PFSK-1 (cell line): Measurements from ENCODE around the gene SAFB.

Experiments used
- FOXP2 ChIP-seq: optimal IDR thresholded peaks from 2 replicates; pipeline ENCODE3; 2011; ENCODE audit warnings: borderline replicate concordance, control low read depth, inconsistent platforms; ENCODE audit not compliant: insufficient read depth; ENCODE audit errors: extremely low read length, extremely low read depth
- POLR2AphosphoS5 ChIP-seq: IDR thresholded peaks from 2 replicates; pipeline ENCODE4 v1.6.1; 2012; ENCODE audit warnings: low read depth, mild to moderate bottlenecking, control low read depth, low read length, moderate library complexity
- SIN3A ChIP-seq: IDR thresholded peaks from 2 replicates; pipeline ENCODE4 v1.6.1; 2012; ENCODE audit warnings: mild to moderate bottlenecking, low read length, moderate library complexity, borderline replicate concordance; ENCODE audit not compliant: insufficient read depth
- TAF1 ChIP-seq: IDR thresholded peaks from 2 replicates; pipeline ENCODE4 v1.6.1; 2012; ENCODE audit warnings: low read length, control low read depth, borderline replicate concordance; ENCODE audit not compliant: insufficient read depth
- TF ChIP-seq, protein P1 (sequence below), 2 experiments: IDR thresholded peaks; 2 replicates each; pipeline versions ENCODE4 v1.6.1 to v1.8.0; 2011 to 2012; ENCODE audit warnings: low read depth in 2 of 2, low read length in 2 of 2, control low read depth in 1 of 2, inconsistent platforms in 1 of 2, mild to moderate bottlenecking in 1 of 2, moderate library complexity in 1 of 2; ENCODE audit not compliant: insufficient read depth in 1 of 2

SAFB gene

DNA sequence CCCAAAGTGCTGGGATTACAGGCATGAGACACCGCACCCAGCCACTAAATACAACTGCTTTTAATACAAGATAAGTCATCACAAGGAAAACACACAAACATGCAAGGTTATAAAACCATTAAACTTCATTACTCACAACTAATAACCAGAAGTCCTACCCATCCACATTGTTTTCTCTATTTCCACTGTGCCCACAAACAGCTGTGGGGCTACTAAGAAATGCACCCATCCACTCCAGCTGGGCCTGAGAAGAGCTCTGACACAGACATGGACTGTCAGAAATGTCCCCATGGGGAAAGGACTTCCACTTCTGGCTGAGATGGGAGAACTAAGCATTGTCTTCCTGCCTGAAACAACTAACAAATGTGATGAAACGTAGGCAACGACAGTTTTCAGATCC is 17.5 kb upstream of the SAFB start:
- TF ChIP-seq FOXP2, result no peak
- no peak for TF ChIP-seq POLR2AphosphoS5
- TF ChIP-seq TAF1, result no peak
- no peak for TF ChIP-seq SIN3A
- TF ChIP-seq, protein P1, sequence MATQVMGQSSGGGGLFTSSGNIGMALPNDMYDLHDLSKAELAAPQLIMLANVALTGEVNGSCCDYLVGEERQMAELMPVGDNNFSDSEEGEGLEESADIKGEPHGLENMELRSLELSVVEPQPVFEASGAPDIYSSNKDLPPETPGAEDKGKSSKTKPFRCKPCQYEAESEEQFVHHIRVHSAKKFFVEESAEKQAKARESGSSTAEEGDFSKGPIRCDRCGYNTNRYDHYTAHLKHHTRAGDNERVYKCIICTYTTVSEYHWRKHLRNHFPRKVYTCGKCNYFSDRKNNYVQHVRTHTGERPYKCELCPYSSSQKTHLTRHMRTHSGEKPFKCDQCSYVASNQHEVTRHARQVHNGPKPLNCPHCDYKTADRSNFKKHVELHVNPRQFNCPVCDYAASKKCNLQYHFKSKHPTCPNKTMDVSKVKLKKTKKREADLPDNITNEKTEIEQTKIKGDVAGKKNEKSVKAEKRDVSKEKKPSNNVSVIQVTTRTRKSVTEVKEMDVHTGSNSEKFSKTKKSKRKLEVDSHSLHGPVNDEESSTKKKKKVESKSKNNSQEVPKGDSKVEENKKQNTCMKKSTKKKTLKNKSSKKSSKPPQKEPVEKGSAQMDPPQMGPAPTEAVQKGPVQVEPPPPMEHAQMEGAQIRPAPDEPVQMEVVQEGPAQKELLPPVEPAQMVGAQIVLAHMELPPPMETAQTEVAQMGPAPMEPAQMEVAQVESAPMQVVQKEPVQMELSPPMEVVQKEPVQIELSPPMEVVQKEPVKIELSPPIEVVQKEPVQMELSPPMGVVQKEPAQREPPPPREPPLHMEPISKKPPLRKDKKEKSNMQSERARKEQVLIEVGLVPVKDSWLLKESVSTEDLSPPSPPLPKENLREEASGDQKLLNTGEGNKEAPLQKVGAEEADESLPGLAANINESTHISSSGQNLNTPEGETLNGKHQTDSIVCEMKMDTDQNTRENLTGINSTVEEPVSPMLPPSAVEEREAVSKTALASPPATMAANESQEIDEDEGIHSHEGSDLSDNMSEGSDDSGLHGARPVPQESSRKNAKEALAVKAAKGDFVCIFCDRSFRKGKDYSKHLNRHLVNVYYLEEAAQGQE (IDR thresholded peaks at IDR 0.05; ENCODE audit: insufficient read depth in 1 of 2, low read depth in 2 of 2, low read length in 2 of 2), result no peak

DNA sequence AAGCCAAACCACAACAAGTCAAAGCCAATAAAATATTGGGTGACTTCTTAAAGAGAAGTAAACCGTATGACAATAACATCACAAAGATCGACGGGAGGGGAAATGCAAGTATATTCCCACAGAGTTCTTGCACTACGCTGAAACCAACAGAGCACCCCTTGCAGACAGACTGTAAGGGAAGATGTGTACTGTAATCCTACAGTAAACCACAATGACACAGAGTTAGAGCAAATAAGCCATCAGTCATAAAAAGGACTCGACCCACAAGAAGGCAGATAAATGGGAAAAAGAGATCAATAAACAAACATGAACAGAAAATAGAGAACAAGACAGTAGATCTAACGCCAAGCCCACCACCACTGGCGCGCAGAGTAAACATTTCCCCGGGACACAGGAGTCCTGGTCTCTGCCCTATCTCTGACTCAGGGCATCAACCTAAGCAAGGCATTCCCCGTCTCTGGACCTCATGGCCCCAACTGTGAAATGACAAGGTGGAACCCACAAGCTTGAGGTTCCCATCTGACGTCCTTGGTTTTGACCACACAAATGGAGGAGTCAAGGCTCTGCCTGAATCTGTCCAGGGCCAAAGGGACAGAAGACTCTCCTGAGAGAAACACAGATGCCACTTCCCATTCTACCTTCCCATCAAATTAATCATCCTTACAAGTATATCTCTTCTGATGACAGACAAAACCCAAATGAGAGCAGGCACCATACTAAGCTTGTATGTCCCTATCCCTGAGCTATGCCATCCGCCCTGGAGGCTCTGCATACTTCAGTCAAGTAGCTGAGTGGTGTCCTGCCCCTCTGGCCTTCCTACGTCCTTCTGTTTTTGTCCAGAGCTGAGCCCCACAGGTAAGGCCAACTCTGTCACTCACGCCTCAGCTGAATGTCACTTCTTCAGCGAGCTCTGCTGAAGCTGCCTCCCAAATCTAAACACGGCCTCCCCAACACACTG is 15.3 kb upstream of the SAFB start:
- TF ChIP-seq, protein P1 (IDR thresholded peaks at IDR 0.05; ENCODE audit: insufficient read depth in 1 of 2, low read depth in 2 of 2, low read length in 2 of 2), result no peak
- TF ChIP-seq SIN3A (no peak), TAF1 (no peak), FOXP2 (no peak), POLR2AphosphoS5 (no peak)

DNA sequence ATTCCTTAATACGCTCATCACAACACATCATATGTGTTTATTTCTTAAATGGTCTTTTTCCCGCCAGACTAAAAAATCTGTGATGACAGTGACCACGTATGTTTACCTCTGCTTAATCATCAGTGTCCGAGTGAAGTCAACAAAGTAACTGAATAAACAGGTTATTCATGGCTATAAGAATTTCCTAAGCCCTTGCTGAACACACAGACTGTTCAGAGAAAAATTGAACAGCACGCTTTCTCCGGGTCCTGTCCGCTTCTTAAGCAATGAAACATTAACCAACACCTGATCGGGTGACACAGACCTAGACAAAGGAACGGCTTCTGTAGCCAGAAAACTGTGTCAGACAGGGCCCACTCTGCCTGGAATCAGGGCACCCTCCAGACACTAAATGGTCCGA is 14.6 kb upstream of the SAFB start:
- TF ChIP-seq SIN3A, result no peak
- no peak for TF ChIP-seq POLR2AphosphoS5
- TF ChIP-seq FOXP2, result no peak
- TF ChIP-seq TAF1, result no peak
- TF ChIP-seq, protein P1 (IDR thresholded peaks at IDR 0.05; ENCODE audit: insufficient read depth in 1 of 2, low read depth in 2 of 2, low read length in 2 of 2), result no peak

DNA sequence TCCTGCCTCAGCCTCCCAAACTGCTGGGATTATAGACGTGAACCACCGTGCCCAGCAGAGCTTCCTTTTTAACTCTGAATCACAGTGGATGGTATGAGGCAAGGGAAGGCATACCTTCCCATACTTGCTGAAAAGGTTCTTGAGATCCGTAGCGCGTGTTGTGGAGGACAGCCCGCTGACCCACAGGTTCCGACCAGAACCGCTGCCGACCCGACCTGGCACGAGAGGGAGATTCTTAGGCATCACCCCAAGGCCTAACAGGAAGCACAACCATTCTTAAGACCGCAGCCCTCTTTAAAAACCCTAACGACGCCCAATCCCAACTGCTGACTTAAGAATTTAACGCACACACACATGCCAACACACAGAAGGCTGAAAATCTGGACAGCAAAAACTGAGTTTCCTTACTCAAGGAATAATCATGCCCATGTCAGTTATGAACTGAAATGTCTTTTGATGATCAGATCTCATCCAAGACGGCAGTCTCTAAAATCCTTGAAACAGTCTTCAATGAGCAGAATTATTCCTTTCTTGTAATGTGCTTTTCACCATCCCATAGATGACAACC is 12.9 kb upstream of the SAFB start:
- TF ChIP-seq POLR2AphosphoS5 (no peak), SIN3A (no peak)

DNA sequence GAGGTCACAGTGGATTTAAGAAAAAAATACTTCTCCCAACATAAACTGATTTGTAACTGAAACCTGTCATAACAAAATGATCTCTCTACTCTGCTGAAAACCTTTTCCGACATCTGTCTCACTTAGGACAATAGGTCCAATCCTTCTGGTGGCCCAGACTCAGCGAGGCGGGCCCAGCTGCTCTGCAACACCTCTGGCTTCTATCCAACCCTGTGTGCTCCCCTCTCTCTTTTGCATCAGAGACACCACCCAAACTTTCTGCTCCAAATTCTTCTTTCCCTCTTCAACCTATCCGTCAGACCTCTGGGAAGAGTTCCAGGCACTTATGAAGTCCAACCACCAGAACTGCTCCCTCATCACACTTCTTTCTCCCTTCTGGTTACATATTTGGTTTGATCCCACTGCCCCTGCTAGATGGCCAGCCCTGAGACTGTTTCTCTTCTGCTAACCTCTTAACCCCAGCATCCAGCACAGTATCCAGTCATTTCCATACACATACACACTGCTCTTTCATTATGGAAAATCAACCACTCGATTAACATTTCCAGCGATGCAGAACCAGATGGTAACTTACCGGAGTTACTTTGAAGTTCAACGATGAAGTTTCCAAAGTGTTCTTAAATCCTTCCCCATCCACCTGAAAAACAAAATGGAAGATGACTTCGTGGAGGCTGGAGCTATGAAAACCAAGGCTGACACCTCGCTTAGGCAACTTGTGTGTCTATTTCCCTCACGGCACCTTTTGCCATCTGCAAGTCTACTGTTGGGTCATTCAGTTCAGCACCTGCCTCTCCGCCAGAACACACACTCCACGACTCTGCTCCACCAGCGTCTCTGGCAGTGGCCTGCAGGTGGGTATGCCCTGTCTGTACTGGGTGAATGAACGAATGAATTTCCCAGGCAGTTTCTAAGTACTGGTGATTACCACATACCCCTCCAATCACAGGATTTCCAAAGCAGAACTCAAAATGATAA is 9.7 kb upstream of the SAFB start:
- no peak for TF ChIP-seq TAF1
- no peak for TF ChIP-seq FOXP2
- TF ChIP-seq POLR2AphosphoS5, result no peak
- TF ChIP-seq SIN3A, result no peak
